ENCODE data around the gene LSM14A. TPM values are rescaled to one million over a fixed set of nuclear protein-coding genes. Genes with fewer than 3 reads are reported as not detected.

Gene LSM14A
- total and polyA plus RNA-seq, 2 of the 13 experiments (the other 11 are each of a cell fraction or from before 2014, with no cell fraction given): 77.0 to 83.6 TPM

DNA sequence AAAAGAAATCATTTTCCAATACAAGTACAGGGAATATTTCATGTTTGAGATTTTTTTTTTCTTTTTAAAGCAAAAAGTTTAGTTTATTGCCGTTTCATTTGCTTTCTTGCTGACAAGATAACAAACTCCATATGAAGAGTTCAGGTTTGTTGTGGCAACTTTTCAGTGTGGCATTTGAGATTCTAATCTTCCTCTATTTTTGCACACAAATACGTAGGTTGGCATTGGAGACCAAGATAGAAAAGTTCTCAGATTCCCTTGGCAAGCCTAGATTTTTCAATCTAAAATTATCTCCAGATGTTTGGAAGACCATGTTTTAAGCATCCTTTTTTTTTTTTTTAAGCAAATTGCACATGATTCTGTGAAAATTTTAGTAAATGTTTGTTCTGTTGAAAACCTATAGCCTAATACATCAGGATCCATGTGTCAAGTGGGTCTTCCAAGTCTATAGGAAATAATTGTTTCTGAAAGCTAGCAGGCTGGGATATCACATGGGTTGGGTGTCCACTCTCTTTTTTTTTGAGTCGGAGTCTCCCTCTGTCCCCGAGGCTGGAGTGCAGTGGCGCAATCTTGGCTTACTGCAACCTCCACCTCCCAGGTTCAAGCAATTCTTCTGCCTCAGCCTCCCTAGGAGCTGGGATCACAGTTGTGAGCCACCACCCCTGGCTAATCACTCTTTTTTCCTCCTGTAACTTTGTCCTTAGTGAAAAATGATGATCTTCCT is 84.7 kb downstream of the LSM14A start:
- peak overlapping the region; percentile 26 for H3K27ac ChIP-seq (ENCODE audit: extremely low read length, insufficient read depth, low read length)
- ChIA-PET POLR2A (no interaction called here), CTCF (ENCODE audit: low intra/inter-chr PET ratio, low total read pairs) (no interaction called here)
- no peak overlapping the region for H2AFZ ChIP-seq (ENCODE audit: low read length)
- intact Hi-C loops (cut with micrococcal nuclease; ENCODE audit: unreplicated experiment): no loop called here
- FAIRE-seq: peak; percentile 23
- in situ Hi-C loops (cut with HindIII; ENCODE audit: extremely low pct_ligation_motif_present, low pct_unique_long_range_greater_than_20kb): no loop called here
- H3K9ac ChIP-seq (ENCODE audit: insufficient read depth, low read depth, low read length): no peak overlapping the region; the same call in 1 of the 2 replicates
- H3K36me3 ChIP-seq (replicated peaks in 1 of 2; ENCODE audit: control insufficient read depth in 1 of 2, insufficient read depth in 2 of 2, low read length in 2 of 2): no peaks in the 10 kb centered on the region; a peak in 1 of 5 replicates
- H3K9me3 ChIP-seq (ENCODE audit: low read length): no peaks in the 10 kb centered on the region
- ATAC-seq: no peak
- H3K4me2 ChIP-seq (ENCODE audit: low read depth, low read length): peak overlapping the region; percentile 70; the same call in 1 of the 2 replicates
- peaks cover 7% of the 10 kb centered on the region; the same call in 1 of the 2 replicates for H4K20me1 ChIP-seq (ENCODE audit: insufficient read depth, low read length)
- no peaks in the 10 kb centered on the region for H3K27me3 ChIP-seq (ENCODE audit: control insufficient read depth in 1 of 2, insufficient read depth in 2 of 2, low read length in 2 of 2)
- TF ChIP-seq MLLT10 (CRISPR knock-in tag; IDR thresholded peaks at IDR 0.05): no peak
- TF ChIP-seq CEBPG (CRISPR knock-in tag; IDR thresholded peaks at IDR 0.05): peak; percentile 64
- TF ChIP-seq, protein P1, sequence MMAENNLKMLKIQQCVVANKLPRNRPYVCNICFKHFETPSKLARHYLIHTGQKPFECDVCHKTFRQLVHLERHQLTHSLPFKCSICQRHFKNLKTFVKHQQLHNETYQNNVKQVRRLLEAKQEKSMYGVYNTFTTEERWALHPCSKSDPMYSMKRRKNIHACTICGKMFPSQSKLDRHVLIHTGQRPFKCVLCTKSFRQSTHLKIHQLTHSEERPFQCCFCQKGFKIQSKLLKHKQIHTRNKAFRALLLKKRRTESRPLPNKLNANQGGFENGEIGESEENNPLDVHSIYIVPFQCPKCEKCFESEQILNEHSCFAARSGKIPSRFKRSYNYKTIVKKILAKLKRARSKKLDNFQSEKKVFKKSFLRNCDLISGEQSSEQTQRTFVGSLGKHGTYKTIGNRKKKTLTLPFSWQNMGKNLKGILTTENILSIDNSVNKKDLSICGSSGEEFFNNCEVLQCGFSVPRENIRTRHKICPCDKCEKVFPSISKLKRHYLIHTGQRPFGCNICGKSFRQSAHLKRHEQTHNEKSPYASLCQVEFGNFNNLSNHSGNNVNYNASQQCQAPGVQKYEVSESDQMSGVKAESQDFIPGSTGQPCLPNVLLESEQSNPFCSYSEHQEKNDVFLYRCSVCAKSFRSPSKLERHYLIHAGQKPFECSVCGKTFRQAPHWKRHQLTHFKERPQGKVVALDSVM (CRISPR knock-in tag; IDR thresholded peaks at IDR 0.05): peak; percentile 40; the same call in 1 of the 2 replicates
- no peak overlapping the region for H3K4me3 ChIP-seq (replicated peaks in 1 of 3; ENCODE audit: insufficient read depth in 1 of 3, low read depth in 2 of 3, low read length in 3 of 3)
- peaks cover 51% of the 10 kb centered on the region for H3K4me1 ChIP-seq (ENCODE audit: insufficient read depth, low read length)
- DNase-seq (ENCODE audit: low spot score): no peak
- WGBS (ENCODE audit: low lambda C conversion rate): 52% methylated on average over 5 of the region's 5 CpGs
- TSS peak; percentile 40 for BruUV-seq (replicated peaks)
- peaks cover 40% of the 10 kb centered on the region for H3K79me2 ChIP-seq (ENCODE audit: insufficient read depth, low read length)

DNA sequence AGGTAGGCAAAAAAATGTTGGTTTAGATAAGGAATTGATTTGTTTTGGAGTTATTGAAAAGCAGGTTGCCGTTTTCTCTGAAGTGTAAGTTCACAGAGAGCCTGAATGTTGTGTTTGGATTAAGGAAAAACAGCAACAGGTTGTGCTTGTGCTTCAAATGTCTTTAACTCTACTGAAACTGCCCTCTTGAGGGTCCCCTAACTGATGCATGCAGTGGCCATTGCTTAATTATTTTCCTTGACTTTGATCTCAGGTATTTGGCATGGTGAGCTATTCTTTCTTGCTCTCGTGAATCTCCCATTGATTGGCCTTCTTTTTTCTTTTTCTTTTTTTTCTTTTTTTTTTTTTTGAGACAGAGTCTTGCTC is 85.2 kb downstream of the LSM14A start:
- CTCF ChIA-PET (ENCODE audit: low intra/inter-chr PET ratio, low total read pairs): no interaction called here
- H3K27ac ChIP-seq (ENCODE audit: extremely low read length, insufficient read depth, low read length): peak overlapping the region; percentile 26
- peak; percentile 21 for FAIRE-seq

More for the DNA sequence above, 85.2 kb downstream of the LSM14A start:
- no peak for DNase-seq (ENCODE audit: low spot score)
- 63% methylated on average over 2 of the region's 2 CpGs for WGBS (ENCODE audit: low lambda C conversion rate)
- POLR2A ChIA-PET: no interaction called here
- no peak for TF ChIP-seq KLF6 (CRISPR knock-in tag; IDR thresholded peaks at IDR 0.05)
- no peak for TF ChIP-seq ZNF564 (CRISPR knock-in tag; IDR thresholded peaks at IDR 0.05)
- TF ChIP-seq GATA4 (IDR thresholded peaks at IDR 0.05; ENCODE audit: borderline replicate concordance, low read depth): no peak
- H2AFZ ChIP-seq (ENCODE audit: low read length): no peak overlapping the region
- no TSS peak for BruUV-seq (replicated peaks)
- H3K36me3 ChIP-seq (replicated peaks in 1 of 2; ENCODE audit: control insufficient read depth in 1 of 2, insufficient read depth in 2 of 2, low read length in 2 of 2): no peaks in the 10 kb centered on the region; a peak in 1 of 5 replicates
- H3K4me1 ChIP-seq (ENCODE audit: insufficient read depth, low read length): peaks cover 52% of the 10 kb centered on the region
- H4K20me1 ChIP-seq (ENCODE audit: insufficient read depth, low read length): peaks cover 7% of the 10 kb centered on the region; the same call in 1 of the 2 replicates
- no peaks in the 10 kb centered on the region for H3K27me3 ChIP-seq (ENCODE audit: control insufficient read depth in 1 of 2, insufficient read depth in 2 of 2, low read length in 2 of 2)
- no peak overlapping the region for H3K9ac ChIP-seq (ENCODE audit: insufficient read depth, low read depth, low read length)
- no peak overlapping the region for H3K4me3 ChIP-seq (replicated peaks in 1 of 3; ENCODE audit: insufficient read depth in 1 of 3, low read depth in 2 of 3, low read length in 3 of 3)
- peaks cover 40% of the 10 kb centered on the region for H3K79me2 ChIP-seq (ENCODE audit: insufficient read depth, low read length)
- no peak for ATAC-seq
- 0 out of 2 replicates have a peak overlapping the region, but pooled peaks have one; percentile 70 for H3K4me2 ChIP-seq (ENCODE audit: low read depth, low read length)
- H3K9me3 ChIP-seq (ENCODE audit: low read length): no peaks in the 10 kb centered on the region
- intact Hi-C loops (cut with micrococcal nuclease; ENCODE audit: unreplicated experiment) (no loop called here), in situ Hi-C loops (cut with HindIII; ENCODE audit: extremely low pct_ligation_motif_present, low pct_unique_long_range_greater_than_20kb) (no loop called here)
